GM18868 (cell line): ENCODE measurements around the gene NEK10.

Experiments used
- ATAC-seq: cut with Tn5 transposase; IDR thresholded peaks from one replicate; pipeline ENCODE4 v1.9.1; 2021; ENCODE audit warnings: mild to moderate bottlenecking, moderate library complexity; ENCODE audit not compliant: unreplicated experiment

NEK10 gene

DNA sequence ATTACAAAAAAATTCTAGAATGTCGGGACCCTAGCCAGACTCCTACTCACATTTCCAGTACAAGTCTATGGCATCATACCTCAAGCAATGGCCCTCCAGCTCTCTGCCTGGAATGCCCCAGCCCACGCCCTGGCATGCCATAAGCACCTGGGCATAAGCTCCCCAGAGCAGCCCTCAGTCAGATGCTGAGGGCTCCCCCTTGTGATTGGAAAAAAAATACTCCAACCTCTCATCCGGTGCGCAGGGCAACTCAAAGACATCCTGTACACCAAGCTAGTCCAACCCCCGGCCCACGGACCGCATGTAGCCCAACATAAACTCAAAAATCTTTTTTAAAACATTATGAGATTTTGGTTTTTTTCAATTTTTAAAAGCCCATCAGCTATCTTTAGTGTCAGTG is 115.4 kb downstream of the NEK10 start:
- peak; percentile 96 for ATAC-seq

DNA sequence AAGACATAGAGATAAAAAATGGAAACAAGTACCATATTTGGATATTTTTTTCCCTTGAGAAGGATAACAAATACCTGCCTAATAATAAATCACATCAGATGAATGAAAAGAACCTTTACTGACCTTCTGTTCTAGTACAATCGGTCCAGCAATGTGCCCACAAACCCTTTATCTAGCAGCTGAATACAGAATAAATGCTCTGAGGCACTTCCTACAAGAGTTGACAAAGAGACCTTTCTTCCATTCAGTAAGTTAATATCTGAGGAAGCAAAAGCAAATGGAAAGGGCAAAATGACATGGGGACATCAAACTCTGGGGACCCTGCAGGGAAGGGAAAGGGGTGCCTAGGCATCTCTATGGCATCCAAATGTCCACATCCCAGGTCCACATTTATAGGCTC is 115.8 kb downstream of the NEK10 start:
- ATAC-seq, result no peak

DNA sequence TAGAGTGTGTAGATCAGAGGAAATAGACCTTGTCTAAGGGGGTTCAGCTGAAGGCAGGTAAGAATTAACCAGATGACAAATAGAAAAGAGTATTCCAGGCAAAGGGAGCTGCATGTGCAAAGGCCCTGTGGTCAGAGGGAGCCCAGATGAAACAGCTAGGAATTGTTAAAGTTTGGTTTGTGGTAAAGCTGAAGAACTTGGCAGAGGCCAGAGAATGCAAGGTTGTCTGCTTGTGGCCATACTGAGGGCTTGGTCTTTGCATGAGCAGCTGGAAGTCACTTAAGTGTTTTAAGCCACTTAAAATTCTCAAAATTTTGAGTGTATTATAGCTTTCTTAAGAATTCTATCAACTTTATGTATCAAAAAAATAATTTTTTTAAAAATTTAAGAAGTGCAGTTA is 116.5 kb downstream of the NEK10 start:
- ATAC-seq, result no peak

GRCh38 chr3:27244374-27244773 is 124.8 kb downstream of the NEK10 start:
- no peak for ATAC-seq

DNA sequence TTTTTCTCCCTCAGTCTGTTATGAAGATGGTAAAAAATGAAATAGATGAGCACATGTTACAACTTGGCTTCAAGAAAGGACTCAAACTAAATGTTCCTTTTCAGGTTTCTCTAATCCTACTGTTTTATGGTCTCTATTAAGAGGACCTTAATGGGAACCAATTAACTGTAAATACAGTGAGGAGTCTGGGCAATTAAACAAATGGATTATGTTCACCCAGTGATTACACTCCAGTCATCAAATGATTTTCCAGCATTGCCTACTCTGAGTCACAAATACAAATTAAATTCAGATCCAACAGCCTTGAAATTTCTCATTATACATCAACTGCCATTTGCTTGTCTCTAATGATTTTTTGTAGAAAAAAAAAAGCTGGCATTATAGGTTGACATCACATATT is 129.2 kb downstream of the NEK10 start:
- no peak for ATAC-seq

DNA sequence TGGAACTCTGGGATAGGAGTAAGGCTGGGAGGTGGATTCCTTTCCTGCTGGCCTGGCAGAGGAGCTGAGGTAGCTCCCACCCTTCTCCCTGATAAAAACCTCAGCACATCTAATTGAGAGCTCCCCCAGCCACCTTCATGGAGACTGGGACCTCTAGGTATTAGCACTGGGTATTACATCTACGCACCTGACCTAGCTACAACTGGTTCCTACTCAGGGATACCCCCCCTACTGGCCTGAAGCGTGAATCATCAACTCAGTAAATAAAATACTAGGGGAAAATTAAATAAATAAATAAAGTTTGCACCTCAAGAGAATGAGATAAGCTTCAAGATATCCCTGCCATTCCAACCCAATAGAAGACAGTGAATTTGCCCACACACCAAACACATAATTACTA is 140.4 kb downstream of the NEK10 start:
- peak; percentile 65 for ATAC-seq

DNA sequence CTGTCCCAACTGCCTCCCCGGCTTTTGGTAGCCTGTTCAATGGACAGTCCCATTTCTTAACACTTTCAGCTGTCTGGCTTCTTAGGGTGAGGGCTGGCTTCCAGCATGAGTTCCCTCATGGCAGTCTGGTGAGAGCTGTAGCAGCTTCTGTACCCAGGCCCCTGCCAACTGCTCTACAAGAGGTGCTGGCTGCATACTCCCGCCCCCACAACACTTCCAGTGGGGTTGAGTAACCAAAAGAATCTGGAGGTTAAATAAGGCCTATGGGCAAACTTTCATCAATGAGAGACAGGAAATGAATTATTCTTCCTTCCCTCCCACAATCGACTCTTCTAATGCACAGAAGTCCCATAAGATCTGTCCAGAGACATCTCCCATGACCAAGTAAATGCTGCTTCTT is 145.0 kb downstream of the NEK10 start:
- no peak for ATAC-seq

DNA sequence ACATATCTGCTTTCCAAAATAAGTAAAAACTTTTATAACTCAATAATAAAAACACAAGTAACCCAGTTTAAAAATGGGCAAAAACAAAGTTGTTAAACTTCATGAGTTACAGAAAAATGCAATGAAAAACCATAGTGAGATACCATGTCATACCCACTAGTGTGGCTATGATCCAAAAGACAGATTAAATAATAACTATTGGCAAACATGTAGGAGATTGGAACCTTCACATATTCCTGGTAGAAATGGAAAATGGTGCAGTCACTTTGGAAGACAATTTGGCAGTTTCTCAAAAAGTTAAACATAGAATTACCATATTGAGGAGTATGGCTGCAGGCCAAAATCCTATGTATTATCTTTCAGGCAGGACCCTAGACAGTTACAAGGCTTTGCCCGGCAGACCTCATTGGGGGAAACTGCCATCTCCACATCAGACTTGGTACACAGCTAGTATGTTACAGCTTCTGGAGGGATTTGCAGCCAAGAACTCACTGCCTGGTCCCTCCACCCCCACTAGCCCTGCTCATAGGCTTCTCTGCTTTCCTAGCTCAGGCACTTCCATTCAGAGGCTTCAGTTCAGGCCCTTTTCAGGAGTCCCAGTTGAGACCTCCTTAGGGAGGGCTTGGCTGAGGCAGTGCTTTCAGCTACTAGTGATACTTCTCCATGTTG is 147.8 kb downstream of the NEK10 start:
- ATAC-seq, result no peak

GRCh38 chr3:27220166-27220565 is 149.0 kb downstream of the NEK10 start:
- ATAC-seq, result no peak

GRCh38 chr3:27219127-27219845 is 149.9 kb downstream of the NEK10 start:
- no peak for ATAC-seq

GRCh38 chr3:27216955-27217552 is 152.1 kb downstream of the NEK10 start:
- no peak for ATAC-seq

- ATAC-seq, result no peak
Observed at GRCh38 chr3:27216295-27216855, 152.8 kb downstream of the NEK10 start.

GRCh38 chr3:27213450-27213849 is 155.7 kb downstream of the NEK10 start:
- ATAC-seq, result no peak

- ATAC-seq, result peak; percentile 70
Observed at GRCh38 chr3:27209617-27210264, 159.4 kb downstream of the NEK10 start.

DNA sequence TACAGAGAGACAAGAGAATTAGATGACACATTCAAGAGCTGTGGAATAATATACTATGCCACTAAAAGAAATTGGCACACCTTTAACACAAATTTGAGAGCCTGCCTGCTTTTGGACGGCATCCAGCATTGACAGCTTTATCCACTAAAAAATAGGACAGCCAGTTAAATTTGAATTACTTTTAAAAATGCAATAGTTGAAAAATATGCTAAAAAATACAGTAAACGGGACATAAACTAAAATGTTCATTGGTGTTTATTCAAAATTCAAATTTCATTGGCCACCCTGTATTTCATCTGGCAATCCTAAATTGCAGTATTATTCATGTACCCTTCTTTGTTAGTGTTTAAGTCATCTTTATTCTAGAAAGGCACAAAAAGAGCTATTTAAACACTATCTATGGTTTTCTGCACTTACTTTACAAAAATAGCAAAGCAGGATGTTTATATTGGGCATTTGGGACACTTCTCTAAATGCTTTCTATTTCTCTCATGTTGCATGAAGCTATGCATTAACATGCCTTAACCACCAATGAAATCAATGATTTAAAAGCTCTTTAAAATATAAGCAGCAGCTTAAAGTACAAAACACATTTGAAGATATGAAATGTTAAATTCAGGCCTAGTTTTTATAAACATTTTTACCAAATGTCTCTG is 160.1 kb downstream of the NEK10 start:
- ATAC-seq, result no peak

- ATAC-seq, result no peak
Observed at GRCh38 chr3:27202959-27203358, 166.2 kb downstream of the NEK10 start.

- no peak for ATAC-seq
Observed at GRCh38 chr3:27201492-27201891, 167.7 kb downstream of the NEK10 start.

DNA sequence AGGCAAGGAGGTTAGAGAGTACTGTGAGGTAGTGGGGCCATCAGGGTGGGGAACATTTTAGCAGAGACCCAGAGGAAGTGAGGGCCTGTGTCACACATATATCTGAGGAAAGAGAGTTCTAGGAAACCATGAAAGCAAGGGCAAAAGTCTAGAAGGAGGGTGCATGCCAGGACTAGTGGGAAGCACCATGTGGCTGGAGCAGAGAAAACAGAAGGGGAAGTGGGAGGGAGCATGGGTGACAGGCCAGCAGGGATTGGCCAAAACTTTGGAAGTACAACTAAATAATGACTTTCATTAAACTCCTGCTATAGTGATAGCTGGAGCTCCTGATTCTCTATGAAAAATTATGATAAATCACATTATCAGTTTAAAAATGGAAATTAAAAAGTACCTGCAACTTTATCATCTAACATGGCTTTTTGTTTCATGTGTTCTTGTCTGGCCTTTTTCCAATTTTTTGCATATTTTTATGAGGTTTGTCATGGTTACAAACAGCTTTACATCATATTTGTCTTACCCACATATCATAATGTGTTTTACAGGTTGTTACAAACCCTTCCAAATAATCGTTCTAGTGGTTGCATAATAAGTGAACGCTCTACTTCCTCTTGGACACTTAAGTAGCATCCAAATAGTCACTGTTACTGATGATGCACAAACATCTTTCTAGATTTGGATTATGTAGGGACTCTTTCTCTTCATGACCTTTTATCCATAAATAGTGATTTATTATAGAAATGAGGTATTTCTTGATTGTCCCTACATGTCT is 168.3 kb downstream of the NEK10 start:
- ATAC-seq, result no peak

DNA sequence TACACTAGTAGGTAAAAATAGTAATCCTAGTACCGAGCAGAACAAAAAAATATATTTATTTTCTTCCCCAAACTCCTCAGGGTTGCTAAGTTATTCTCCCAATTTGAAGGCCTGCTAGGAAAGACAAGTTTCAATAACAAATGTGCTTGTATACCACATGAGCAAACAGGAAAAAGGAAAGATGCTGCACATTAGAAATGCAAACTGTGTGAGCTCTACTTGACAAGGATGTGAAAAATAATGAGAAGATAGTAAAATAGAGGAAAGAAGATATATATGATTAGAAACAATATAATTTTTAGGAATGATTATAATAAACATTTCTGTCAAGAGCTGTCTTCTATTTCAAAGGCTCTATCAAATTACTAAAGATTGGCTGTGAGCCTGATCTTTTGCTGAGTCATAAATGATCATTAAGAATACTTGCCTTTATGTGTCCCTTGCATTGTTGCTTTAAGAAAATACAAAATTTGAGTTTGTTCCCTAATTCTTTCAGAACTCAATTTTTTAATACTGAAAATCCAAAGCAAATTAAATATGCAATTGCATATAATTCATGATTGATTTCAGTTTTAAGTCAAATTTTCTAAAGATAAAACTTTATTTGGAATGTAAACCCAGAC is 174.2 kb downstream of the NEK10 start:
- no peak for ATAC-seq

DNA sequence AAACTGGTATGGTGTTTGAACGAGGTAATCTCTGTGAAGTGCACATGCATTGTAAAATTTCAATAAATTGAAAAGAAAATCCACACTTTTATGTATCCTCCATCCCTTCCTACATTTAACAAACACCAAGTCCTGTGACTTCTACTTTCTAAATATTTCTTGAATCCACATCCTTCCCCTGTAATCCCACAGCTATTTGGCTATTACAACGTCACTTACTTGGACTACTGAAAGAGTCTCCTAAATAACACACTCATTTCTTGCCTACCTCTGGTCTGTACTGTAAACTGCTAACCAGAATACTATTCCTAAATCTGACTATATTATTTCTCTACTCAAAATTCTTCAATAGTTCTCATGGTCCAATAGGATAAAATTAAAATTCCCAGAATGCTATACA is 176.1 kb downstream of the NEK10 start:
- no peak for ATAC-seq
